Measurements from ENCODE around the gene KCNK15. TPM values are rescaled to one million over a fixed set of nuclear protein-coding genes. Genes with fewer than 3 reads are reported as not detected.
A peak's percentile ranks its signal among the peaks of the same experiment; 100 is the strongest.

Gene KCNK15
- total RNA-seq, 4 donors from 2014 or later, result 0.54 TPM; not detected in 3

DNA sequence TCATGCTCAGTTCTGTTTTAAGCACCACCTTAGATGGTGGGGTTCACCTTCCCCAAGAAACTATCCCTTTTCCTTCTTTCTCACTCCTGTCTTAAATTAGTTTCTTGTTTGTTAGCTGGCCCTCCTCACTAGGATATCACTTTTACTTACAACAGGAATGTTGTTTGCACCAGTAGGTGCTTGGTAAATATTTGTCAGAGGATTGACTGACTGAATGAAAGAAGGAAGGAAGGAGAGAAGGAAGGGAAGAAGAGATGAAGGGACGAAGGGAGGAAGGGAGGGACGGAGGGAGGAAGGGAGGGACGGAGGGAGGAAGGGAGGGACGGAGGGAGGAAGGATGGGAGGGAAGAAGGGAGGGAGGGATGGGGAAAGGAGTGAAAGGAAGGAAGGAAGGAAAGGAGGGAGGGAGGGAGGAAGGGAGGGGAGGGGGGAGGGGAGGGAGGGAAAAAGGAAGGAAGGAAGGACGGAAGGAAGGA is 505 bp upstream of the KCNK15 start:
- Histone ChIP-seq H3K4me3 (peak overlapping the region in 3 of 4 donors; percentile 53 to 58 (median 53)), H3K4me1 (peaks cover 0 to 17% (median 4%) of the 10 kb centered on the region in 4 donors), H3K27ac (no peak overlapping the region), H3K36me3 (no peaks in the 10 kb centered on the region), H3K27me3 (no peaks in the 10 kb centered on the region), H3K9me3 (no peaks in the 10 kb centered on the region)
- no peak for TF ChIP-seq CTCF (IDR thresholded peaks at IDR 0.05)
- TF ChIP-seq POLR2A (IDR thresholded peaks at IDR 0.05), result no peak
- DNase-seq, result no peak

DNA sequence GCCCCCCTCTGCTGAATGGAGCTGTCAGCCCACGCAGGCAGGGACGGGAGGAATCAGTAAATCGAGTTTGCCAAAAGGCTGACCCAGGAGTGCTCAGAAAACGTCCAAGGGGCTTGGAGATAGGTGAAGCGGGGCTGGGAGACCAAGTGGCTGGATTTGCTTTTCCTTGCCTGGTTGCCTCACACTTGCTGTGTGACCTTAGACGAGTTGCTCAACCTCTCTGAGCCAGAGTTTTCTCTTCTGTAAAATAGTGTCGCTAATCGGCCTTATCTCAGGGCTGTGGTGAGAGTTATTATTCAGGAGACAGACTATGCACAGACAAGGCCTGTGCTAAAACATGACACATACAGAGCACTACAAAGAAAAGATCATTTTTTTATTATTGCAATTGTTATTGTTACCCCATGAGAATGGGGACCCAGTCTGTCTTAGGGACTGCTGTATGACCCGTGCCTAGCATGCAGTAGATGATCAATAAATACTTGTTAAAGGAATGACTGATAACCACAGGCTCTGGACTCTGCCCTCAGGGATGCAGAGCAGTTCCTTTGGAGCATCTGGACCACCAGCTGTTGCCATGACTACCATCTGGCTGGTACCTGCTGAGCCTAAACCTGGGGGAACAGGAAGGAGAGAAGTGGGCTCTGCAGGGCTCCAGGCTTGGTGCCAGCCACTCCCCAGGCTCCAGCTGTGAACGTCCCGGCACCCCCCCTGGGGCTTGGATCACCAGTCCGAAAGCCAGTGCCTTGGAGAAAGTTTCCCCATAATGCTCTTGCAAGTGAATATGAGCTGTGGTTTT is 901 bp downstream of the KCNK15 start:
- DNase-seq, result no peak
- H3K27me3 ChIP-seq, result no peaks in the 10 kb centered on the region
- H3K4me1 ChIP-seq, result peaks cover 0 to 17% (median 4%) of the 10 kb centered on the region in 4 donors
- H3K4me3 ChIP-seq, result peak overlapping the region; percentile 38 to 58 (median 53)
- H3K36me3 ChIP-seq, result no peaks in the 10 kb centered on the region
- TF ChIP-seq POLR2A (IDR thresholded peaks at IDR 0.05), result no peak
- TF ChIP-seq CTCF (IDR thresholded peaks at IDR 0.05), result no peak
- H3K9me3 ChIP-seq, result no peaks in the 10 kb centered on the region
- peak overlapping the region in 1 of 4 donors; percentile 25 for H3K27ac ChIP-seq

- no peaks in the 10 kb centered on the region for H3K27me3 ChIP-seq
- no peak overlapping the region for H3K4me3 ChIP-seq
- no peak overlapping the region for H3K27ac ChIP-seq
- no peaks in the 10 kb centered on the region for H3K36me3 ChIP-seq
- peaks cover 0 to 17% (median 4%) of the 10 kb centered on the region in 4 donors for H3K4me1 ChIP-seq
- TF ChIP-seq CTCF (IDR thresholded peaks at IDR 0.05) (peak; percentile 25 to 63 (median 56)), POLR2A (IDR thresholded peaks at IDR 0.05) (no peak)
- H3K9me3 ChIP-seq, result no peaks in the 10 kb centered on the region
- peak; percentile 47 to 88 (median 70) for DNase-seq
Measured at GRCh38 chr20:44747166-44748004, 1.7 kb downstream of the KCNK15 start.

DNA sequence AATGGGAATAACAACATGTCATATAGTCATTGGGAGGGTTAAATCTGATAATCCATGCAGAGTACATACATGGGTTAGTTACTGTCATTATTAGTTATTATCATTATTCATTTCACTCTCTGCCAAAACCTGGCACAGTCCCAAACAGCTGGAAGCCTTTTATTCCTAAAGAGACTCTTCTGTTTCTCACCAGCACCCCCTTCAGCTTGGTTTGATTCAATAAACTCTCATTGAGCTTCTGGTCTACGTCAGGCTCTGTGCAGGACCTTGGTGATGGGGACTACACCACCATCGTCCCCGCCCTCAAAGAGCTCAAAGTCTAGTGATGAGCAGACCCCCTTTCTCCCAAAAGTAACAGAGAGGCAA is 2.3 kb downstream of the KCNK15 start:
- H3K27ac ChIP-seq, result no peak overlapping the region
- DNase-seq, result no peak
- TF ChIP-seq POLR2A (IDR thresholded peaks at IDR 0.05), result no peak
- no peak for TF ChIP-seq CTCF (IDR thresholded peaks at IDR 0.05)
- H3K4me1 ChIP-seq, result peaks cover 0 to 17% (median 4%) of the 10 kb centered on the region in 4 donors
- H3K27me3 ChIP-seq, result no peaks in the 10 kb centered on the region
- H3K9me3 ChIP-seq, result no peaks in the 10 kb centered on the region
- no peak overlapping the region for H3K4me3 ChIP-seq
- no peaks in the 10 kb centered on the region for H3K36me3 ChIP-seq

GRCh38 chr20:44750081-44750805 is 4.6 kb downstream of the KCNK15 start:
- Histone ChIP-seq H3K4me1 (peaks cover 0 to 17% (median 4%) of the 10 kb centered on the region in 4 donors), H3K36me3 (no peaks in the 10 kb centered on the region), H3K27ac (no peak overlapping the region), H3K27me3 (no peaks in the 10 kb centered on the region), H3K9me3 (no peaks in the 10 kb centered on the region), H3K4me3 (no peak overlapping the region)
- no peak for TF ChIP-seq POLR2A (IDR thresholded peaks at IDR 0.05)
- TF ChIP-seq CTCF (IDR thresholded peaks at IDR 0.05), result peak in 2 of 6 experiments; percentile 23 to 30
- no peak for DNase-seq

Data from Peyer's patch (tissue), 4 donors.